ENCODE results near the gene ZNF862. TPM values are rescaled to one million over a fixed set of nuclear protein-coding genes. Genes with fewer than 3 reads are reported as not detected.

Gene ZNF862
- total RNA-seq, 2 donors from 2014 or later, result 8.3 to 15.6 TPM

GRCh38 chr7:149846021-149846420, 7.8 kb downstream of the ZNF862 start:
- Mint-ChIP-seq H3K4me1 (peaks cover 3% of the 10 kb centered on the region), H3K27ac (no peak overlapping the region), H3K4me3 (no peak overlapping the region), H3K36me3 (ENCODE audit: low read depth) (no peaks in the 10 kb centered on the region), H3K27me3 (ENCODE audit: insufficient read depth) (peaks cover 27% of the 10 kb centered on the region), H3K9me3 (no peaks in the 10 kb centered on the region)
- H3K36me3 ChIP-seq (ENCODE audit: control insufficient read depth, insufficient read depth, low read length), result no peaks in the 10 kb centered on the region
- no peak overlapping the region for H3K27ac ChIP-seq (ENCODE audit: low read depth, low read length)
- no peak overlapping the region for H3K4me3 ChIP-seq (ENCODE audit: low read length)
- no peak for DNase-seq
- no peak for TF ChIP-seq CTCF (conservative IDR thresholded peaks at IDR 0.05)
- H3K9ac ChIP-seq (ENCODE audit: extremely low read depth, low read length, poor library complexity, severe bottlenecking), result no peak overlapping the region
- H3K4me1 ChIP-seq (ENCODE audit: control insufficient read depth, insufficient read depth, low read length), result peaks cover 2% of the 10 kb centered on the region
- WGBS, 2 experiments (ENCODE audit: insufficient coverage in 1 of 2, insufficient read length in 1 of 2), result 95 to 96% methylated on average over 4 to 9 of the region's 9 CpGs
- H3K27me3 ChIP-seq (ENCODE audit: control insufficient read depth, insufficient read depth, low read length, poor library complexity, severe bottlenecking), result peaks cover 17% of the 10 kb centered on the region
- no peaks in the 10 kb centered on the region for H3K9me3 ChIP-seq (ENCODE audit: control insufficient read depth, low read length)

- no peak for TF ChIP-seq CTCF (conservative IDR thresholded peaks at IDR 0.05)
- H3K4me1 Mint-ChIP-seq, result peaks cover 3% of the 10 kb centered on the region
- Histone ChIP-seq H3K4me3 (ENCODE audit: low read length) (no peak overlapping the region), H3K9ac (ENCODE audit: extremely low read depth, low read length, poor library complexity, severe bottlenecking) (no peak overlapping the region), H3K4me1 (ENCODE audit: control insufficient read depth, insufficient read depth, low read length) (peaks cover 2% of the 10 kb centered on the region), H3K27me3 (ENCODE audit: control insufficient read depth, insufficient read depth, low read length, poor library complexity, severe bottlenecking) (peaks cover 17% of the 10 kb centered on the region), H3K36me3 (ENCODE audit: control insufficient read depth, insufficient read depth, low read length) (no peaks in the 10 kb centered on the region), H3K27ac (ENCODE audit: low read depth, low read length) (no peak overlapping the region), H3K9me3 (ENCODE audit: control insufficient read depth, low read length) (no peaks in the 10 kb centered on the region)
- no peak for DNase-seq
- H3K27ac Mint-ChIP-seq, result no peak overlapping the region
- H3K9me3 Mint-ChIP-seq, result no peaks in the 10 kb centered on the region
- no peak overlapping the region for H3K4me3 Mint-ChIP-seq
- no peaks in the 10 kb centered on the region for H3K36me3 Mint-ChIP-seq (ENCODE audit: low read depth)
- 92 to 100% methylated on average over 1 to 3 of the region's 3 CpGs for WGBS, 2 experiments (ENCODE audit: insufficient coverage in 1 of 2, insufficient read length in 1 of 2)
- H3K27me3 Mint-ChIP-seq (ENCODE audit: insufficient read depth), result peaks cover 27% of the 10 kb centered on the region
These were observed 8.4 kb downstream of the ZNF862 start for GRCh38 chr7:149846436-149847046.

- Histone ChIP-seq H3K4me1 (ENCODE audit: control insufficient read depth, insufficient read depth, low read length) (peaks cover 3% of the 10 kb centered on the region), H3K9me3 (ENCODE audit: control insufficient read depth, low read length) (no peaks in the 10 kb centered on the region), H3K9ac (ENCODE audit: extremely low read depth, low read length, poor library complexity, severe bottlenecking) (no peak overlapping the region), H3K27ac (ENCODE audit: low read depth, low read length) (no peak overlapping the region), H3K4me3 (ENCODE audit: low read length) (no peak overlapping the region), H3K27me3 (ENCODE audit: control insufficient read depth, insufficient read depth, low read length, poor library complexity, severe bottlenecking) (no peaks in the 10 kb centered on the region), H3K36me3 (ENCODE audit: control insufficient read depth, insufficient read depth, low read length) (no peaks in the 10 kb centered on the region)
- H3K9me3 Mint-ChIP-seq, result no peaks in the 10 kb centered on the region
- peak; percentile 65 for TF ChIP-seq CTCF (conservative IDR thresholded peaks at IDR 0.05)
- no peaks in the 10 kb centered on the region for H3K36me3 Mint-ChIP-seq (ENCODE audit: low read depth)
- H3K27me3 Mint-ChIP-seq (ENCODE audit: insufficient read depth), result peaks cover 4% of the 10 kb centered on the region
- no peak overlapping the region for H3K27ac Mint-ChIP-seq
- H3K4me3 Mint-ChIP-seq, result no peak overlapping the region
- H3K4me1 Mint-ChIP-seq, result peaks cover 4% of the 10 kb centered on the region
- WGBS, 2 experiments (ENCODE audit: insufficient coverage in 1 of 2, insufficient read length in 1 of 2), result 83 to 94% methylated on average over 6 of the region's 6 CpGs
- peak; percentile 65 for DNase-seq
These were observed 11.0 kb downstream of the ZNF862 start for GRCh38 chr7:149849174-149849573.

All from endodermal cell (in vitro differentiated cells).